HG02870 (cell line): ENCODE measurements around the gene ADARB2.

Experiments used
- ATAC-seq: cut with Tn5 transposase; IDR thresholded peaks from one replicate; pipeline ENCODE4 v1.9.1; 2021; ENCODE audit warnings: mild to moderate bottlenecking, moderate library complexity; ENCODE audit not compliant: unreplicated experiment

Gene ADARB2

DNA sequence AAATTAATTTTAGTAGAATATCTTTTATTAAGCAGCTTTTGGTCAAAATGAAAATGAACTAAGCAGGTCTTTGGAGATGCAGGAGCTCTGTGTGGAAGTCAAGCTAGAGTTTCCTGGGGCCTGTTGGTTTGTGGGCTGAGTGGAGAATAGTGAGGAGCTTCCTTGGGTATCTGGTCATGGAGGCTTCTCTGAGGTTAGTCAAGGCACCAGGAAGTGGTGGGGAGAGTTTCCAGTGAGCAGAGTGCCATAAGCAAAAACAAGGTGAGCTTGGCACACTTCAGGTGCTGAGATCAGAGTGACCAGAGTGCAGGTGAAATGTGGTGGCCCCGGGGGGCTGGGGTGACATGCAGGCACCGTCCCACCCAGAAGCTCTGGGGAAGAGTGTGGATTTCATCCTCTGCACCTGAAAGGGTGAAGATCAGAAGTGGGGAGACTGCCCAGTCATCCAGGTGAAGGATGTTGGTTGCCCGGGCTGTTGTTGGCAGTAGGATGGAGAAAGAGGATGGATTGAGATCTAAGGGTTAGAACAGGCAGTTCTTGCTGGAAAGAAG lies 603.8 kb downstream of the ADARB2 start:
- no peak for ATAC-seq

DNA sequence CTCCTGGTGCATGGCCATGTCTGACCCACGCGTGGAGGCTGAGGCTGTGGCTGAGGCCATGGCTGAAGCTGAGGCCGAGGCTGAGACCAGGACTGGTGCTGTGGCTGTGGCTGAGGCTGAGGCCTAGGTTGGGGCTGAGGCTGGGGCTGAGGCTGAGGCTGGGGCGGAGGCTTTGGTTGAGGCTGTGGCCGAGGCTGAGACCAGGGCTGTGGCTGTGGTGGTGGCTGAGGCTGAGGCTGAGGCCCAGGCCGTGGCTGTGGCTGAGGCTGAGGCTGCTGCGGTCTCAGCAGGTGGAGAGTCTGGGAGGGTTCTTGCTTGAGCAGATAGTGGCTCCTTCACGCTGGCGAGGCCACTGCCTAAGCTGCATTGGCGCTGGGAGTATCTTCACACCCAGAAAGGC lies 604.7 kb downstream of the ADARB2 start:
- no peak for ATAC-seq

DNA sequence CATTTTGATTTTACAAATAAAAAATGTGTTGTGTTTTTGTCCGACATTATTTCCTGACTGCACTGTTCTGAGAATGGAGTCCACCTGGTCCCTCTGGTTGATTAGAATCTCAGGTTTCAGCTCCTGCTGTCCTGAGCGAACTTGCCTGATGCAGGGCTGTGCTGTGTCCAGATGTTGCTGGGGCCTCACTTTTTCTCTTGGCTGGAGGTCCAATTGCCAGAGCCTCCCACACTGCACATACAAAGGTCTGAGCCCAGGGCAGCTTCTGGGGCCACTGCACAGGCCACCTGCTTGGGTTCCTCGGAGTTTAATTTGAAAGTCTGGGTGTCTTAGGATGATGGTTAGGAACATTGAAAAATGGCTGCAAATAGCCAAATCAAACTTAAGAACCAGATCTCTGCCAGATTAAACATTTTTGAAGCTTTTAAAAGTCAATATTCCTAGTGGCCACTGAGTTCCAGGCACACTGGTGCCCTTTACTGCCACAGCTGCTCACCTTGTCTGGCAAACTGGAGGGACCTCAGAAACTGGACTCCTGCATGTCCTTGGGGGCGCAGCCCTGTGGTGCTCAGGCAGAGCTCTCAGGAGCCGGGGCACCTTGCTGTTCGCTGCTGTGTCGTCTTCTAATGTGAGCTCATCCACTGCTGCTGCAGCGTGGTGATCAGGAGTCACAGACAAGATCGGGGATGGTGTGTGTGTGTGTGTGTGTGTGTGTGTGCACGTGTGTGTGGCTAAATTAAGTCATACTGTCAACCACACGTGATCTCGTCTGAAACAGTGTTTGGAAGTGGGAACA lies 606.1 kb downstream of the ADARB2 start:
- ATAC-seq = no peak

DNA sequence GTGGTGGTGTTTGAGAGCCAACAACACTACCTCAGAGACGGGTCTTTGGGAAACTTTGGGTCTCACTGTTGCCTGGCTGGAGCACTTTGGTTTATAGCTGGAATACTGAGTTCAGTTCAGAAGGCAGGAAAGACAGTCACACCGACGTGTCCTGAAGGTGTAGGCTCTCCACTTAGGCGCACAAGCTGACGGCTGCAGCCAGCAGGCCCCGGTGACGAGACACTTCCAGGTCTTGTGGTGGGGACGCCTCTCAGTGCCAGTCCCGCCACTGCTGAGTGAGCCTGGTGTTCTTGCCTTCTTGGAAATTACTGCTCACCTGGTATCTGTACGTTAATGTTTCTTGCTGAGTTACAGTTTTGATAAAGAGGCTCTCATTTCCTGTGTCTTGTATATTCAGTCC lies 607.1 kb downstream of the ADARB2 start:
- no peak for ATAC-seq

DNA sequence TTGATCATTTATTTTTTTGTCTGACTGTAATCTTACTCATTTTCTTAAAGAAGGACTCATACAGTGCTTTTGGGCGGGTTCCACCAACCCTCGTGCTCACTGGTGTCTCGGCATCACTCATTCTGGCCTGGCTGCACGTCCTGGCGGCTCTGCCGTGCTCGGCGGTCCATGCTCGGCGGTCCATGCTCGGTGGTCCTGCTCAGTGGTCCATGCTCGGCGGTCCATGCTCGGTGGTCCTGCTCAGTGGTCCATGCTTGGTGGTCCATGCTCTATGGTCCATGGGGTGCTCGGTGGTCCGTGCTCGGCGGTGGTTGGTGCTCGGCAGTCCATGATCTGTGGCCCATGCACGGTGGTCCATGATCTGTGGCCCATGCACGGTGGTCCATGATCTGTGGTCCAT lies 608.7 kb downstream of the ADARB2 start:
- no peak for ATAC-seq

DNA sequence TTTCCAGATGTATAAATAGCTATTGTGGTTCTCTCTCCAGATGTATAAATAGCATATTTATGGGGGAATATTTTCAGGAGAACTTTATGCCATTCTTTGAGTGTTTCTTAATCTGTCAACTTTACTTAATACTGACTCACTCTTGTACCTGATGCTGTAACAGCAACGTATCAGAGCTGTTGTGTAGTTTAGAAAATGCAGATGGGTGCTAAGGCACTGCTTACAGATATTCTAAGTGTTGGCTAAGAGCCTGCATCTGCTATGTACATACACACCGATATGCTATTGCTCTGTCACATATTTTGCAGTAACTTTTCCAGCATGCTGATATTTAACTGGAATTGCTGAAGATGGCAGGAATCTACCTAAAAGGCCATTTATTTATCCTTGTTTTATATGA lies 609.2 kb downstream of the ADARB2 start:
- ATAC-seq = no peak

DNA sequence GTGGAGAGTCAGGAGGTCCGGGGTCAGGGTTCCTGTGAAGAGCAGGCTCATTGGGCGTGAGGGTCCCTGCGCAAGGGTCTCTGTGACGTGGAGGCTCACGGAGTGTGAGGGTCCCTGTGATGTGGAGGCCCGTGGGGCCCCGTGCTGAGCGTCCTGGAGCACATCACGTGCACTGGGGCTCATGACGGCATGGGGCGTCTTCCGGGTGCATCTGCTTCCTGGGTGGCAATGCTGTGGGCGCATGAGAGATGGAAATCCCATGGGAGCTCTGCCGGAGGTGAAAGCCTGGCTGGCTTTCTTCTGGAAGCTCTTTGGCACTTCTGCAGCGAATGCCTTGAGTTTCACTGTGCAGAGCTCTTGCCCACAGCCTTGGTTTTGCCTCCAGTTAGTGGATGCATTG lies 609.7 kb downstream of the ADARB2 start:
- no peak for ATAC-seq
